GM19324 (cell line): ENCODE data around the gene DZIP1.
A peak's percentile ranks its signal among the peaks of the same experiment; 100 is the strongest.

ENCODE experiments used
- ATAC-seq: cut with Tn5 transposase; IDR thresholded peaks from one replicate; pipeline ENCODE4 v1.9.1; 2021; ENCODE audit warnings: mild to moderate bottlenecking, moderate library complexity; ENCODE audit not compliant: unreplicated experiment, low FRiP score

Gene DZIP1

DNA sequence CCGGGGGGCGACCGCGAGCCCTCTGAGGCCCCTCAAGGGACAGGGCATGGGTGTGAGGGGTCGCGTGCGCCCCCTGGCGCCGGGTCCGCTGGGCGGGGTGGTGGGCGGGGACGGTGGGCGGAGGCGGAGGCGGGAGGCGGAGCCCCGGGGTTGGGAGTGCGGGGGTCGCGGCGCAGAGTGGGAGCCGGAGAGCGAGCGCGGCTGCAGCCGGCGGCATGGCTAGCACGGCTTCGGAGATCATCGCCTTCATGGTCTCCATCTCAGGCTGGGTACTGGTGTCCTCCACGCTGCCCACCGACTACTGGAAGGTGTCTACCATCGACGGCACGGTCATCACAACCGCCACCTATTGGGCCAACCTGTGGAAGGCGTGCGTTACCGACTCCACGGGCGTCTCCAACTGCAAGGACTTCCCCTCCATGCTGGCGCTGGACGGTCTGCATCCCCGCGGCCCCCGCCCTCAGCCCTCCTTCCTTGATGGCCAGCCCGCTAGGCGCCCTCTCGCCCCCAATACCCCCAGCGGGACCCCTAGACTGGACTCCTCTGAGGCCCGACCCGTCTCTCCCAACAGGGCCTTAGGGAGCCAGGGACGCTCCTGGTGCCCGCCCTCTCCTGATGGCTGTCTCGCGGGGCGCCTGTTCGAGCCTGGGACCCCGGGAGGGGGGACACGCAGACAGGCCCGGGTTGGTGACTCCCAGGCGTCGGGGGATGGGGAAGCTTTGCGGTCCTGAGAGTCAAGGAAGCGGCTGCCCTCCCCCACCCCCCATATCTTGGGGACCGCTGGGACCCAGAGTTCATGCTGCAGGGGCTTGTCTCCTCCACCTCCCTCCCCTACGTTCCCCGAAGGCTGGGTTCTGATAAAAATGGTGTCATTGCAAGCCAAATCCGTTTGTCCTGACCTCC lies 91.7 kb downstream of the DZIP1 start, which contains the start of gene CLDN10:
Gene CLDN10, plus strand, starts transcription at position 182 of the 903 bp plus-strand sequence. Its CDS starts 34 bp downstream, at position 216.
- ATAC-seq: peak; percentile 69

- ATAC-seq: peak; percentile 6
Measured at GRCh38 chr13:95552208-95552538, 92.3 kb downstream of the DZIP1 start.

DNA sequence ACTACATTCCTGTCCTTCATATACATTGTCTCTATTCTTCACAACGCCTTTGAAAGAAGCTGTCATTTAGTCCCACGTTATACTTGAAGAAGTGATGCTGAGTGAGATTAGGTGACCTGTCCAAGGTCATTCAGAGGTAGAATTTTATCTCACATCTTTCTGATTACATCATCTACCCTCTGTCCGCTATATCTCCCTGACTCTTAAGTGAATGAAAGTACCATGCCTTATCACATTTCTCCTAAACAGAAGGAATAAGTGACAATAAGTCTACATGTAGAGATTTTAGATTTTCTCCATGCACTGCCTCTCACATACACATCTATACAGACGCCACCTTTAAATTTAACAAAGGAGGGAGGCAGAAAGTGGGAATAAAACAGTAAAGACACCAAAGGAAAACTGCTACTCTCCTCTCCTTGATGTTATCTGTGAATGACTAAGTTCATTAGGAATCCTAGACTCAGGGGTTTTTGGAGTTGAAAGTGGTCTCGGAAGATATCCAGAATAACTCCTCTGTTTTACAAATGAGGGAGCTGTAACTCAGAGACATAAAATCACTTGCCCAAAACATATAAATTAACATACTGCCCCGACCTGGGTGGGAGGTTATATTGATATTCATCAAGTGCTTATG lies 96.9 kb downstream of the DZIP1 start:
- no peak for ATAC-seq

DNA sequence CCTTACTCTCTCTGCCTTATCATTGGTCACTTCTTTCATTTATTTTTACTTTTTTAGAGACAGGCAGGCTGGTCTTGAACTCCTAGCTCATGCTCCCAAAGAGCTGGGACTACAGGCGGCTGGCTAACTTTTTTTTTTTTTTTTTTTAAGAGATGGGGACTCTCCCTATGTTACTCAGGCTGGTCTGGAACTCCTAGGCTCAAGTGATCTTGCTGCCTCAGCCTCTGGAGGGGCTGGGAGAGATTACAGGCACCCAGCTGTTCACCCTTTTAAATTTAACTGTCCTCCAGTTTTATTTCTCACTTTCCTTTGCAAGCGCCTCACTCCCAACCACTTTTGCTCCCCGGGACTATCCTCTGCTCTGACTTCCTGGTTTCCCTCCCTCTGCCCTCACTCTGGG lies 97.6 kb downstream of the DZIP1 start:
- no peak for ATAC-seq

GRCh38 chr13:95544293-95544692 lies 100.2 kb downstream of the DZIP1 start:
- ATAC-seq: no peak

DNA sequence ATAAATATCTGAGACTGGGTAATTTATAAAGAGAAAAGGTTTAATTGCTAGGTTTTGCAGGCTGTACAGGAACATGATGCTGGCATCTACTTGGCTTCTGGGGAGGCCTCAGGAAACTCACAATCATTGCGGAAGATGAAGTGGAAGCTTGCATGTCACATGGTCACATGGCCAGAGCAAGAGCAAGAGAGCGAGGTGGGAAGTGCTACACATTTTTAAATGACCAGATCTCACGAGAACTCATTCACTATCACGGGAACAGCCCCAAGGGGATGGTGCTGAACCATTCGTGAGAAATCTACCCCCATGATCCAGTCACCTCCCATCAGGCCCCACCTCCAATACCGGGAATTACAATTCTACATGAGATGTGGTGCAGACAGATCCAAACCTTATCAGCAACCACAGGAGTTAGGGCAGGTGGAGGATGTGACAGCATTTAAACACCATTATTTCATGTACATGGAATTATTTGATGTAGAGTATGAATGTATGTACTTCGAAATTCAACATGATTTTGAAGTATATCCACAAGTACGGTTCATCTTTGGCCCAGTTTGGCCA lies 102.5 kb downstream of the DZIP1 start:
- no peak for ATAC-seq

- no peak for ATAC-seq
Measured at GRCh38 chr13:95541308-95541707, 103.2 kb downstream of the DZIP1 start.

DNA sequence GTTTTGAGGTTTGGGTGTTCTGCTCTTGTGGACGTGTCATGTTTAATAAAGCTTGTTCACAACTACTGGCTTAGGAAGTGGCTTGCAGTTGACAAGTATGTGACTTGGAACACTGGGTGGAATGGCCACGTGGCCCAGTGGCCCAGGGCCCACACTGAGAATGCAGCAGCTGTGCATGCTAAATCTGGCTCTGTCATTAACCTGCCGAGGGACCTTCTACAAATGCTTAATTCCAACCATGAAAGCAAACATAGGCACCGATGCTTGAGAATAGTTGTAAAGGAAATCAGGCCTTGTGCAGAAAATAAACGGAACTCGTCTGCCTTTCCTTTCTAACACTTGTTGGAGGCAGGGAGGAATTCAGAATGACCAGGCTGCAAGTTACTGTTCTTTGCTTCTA lies 103.6 kb downstream of the DZIP1 start:
- no peak for ATAC-seq

DNA sequence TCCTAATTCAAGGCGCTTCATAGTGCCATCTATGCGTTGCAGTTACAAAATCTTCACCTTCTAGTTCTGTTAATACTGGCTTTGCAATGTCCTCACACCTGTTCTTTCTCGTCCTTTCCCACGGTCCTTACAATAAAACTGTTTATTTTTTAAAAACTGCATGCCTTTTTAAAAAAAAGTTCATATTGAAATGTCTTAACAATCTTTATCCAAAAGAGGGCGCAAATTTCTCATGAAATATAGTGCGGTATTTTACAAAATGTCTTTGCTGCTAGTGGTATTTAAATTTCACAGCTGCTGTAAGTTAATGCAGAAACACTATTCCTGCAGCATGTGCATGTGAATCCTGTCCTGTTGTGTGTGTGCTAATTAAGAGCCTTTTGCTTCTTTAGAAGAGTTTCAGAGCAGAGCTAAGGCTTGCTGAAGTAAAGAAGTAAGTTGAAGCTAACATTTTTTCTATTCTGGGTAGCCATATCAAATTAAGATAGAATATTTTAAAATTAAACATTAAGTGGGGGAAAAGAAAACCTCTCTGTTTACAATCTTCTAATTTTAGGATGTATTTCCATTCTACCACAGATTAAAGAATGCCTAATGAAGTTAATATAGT lies 107.8 kb downstream of the DZIP1 start:
- no peak for ATAC-seq

GRCh38 chr13:95535243-95535642 lies 109.3 kb downstream of the DZIP1 start:
- ATAC-seq: no peak

DNA sequence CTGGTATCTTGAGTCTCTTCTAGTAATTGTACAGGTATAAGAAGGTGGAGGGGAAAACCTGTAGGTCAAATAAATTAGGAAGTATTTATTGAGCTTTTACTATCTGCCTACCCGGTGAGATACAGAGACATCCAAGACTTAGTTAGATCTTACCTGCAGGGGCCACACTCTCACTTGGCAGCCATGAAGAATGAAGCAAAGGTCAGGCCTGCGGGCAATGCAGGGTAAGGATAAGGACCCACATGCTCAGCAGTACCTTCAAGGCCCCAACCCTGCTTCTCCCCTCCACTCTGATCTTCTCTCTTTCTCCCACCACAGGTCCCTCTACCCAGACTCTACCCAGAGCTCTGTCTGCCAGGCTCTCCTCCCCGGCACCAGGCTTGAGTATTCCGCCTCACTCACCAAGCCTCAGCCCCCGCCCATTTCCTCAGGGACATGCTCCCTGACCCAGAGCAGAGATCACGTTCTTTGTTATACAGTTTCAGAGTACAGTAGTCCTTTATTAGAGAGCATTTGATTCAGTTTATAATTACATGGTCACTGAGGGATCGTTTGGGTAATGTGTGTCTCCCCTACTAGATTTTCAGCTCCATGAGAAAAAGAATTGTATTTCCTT lies 110.9 kb downstream of the DZIP1 start:
- no peak for ATAC-seq

- no peak for ATAC-seq
Measured at GRCh38 chr13:95530178-95530577, 114.3 kb downstream of the DZIP1 start.
